Uterus (tissue), 2 donors: ENCODE results near the gene LHX2.

Experiments
- POLR2A ChIP-seq, 2 donors: fragments of 450-650 bp; IDR thresholded peaks; one replicate each; pipeline ENCODE4 v1.6.1; 2016; ENCODE audit warnings: antibody characterized with exemption in 2 of 2, mild to moderate bottlenecking in 1 of 2, moderate library complexity in 1 of 2
- TF ChIP-seq, protein P1 (sequence below), 4 experiments: fragments of 200-600 bp in 2 of 4; fragments of 450-650 bp in 2 of 4; sonication (generic) in 2 of 4; IDR thresholded peaks; one replicate each; pipeline ENCODE4 v1.5.1; 2016 to 2019; ENCODE audit warnings: antibody characterized with exemption in 4 of 4, mild to moderate bottlenecking in 2 of 4, moderate library complexity in 1 of 4

DNA sequence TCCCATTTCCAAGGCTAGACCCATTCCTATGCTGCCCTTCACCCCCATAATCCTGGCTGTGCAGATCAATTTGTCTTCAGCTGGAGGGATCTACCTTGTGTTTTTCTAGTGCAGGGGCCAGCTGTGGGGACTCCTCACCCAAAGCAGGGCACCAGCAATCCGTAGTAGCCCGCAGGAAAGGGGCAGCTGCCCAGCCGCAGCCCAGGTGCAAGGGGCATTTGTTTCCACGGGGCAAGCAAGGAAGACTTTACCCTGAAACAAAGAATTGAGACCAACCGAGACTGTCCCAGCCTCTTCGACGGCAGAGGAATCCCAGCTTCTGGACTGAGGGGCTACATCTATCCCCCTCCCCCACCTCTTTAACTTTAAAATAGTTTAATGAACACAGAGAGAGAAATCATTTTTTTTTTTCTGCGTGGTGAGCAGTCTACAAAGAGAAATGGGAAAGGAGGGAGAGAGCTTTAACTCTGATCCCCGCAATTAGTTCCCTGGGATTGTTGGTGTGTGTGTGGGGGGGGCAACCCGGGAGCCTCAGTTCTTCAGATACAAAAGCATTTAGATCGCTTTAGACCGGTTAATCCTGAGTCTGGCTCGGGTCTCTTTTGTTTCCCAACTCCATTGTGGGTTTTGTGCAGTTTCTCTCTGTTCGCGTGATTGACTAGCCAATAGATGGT, 10.6 kb upstream of the LHX2 start:
- TF ChIP-seq, protein P1, sequence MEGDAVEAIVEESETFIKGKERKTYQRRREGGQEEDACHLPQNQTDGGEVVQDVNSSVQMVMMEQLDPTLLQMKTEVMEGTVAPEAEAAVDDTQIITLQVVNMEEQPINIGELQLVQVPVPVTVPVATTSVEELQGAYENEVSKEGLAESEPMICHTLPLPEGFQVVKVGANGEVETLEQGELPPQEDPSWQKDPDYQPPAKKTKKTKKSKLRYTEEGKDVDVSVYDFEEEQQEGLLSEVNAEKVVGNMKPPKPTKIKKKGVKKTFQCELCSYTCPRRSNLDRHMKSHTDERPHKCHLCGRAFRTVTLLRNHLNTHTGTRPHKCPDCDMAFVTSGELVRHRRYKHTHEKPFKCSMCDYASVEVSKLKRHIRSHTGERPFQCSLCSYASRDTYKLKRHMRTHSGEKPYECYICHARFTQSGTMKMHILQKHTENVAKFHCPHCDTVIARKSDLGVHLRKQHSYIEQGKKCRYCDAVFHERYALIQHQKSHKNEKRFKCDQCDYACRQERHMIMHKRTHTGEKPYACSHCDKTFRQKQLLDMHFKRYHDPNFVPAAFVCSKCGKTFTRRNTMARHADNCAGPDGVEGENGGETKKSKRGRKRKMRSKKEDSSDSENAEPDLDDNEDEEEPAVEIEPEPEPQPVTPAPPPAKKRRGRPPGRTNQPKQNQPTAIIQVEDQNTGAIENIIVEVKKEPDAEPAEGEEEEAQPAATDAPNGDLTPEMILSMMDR (IDR thresholded peaks at IDR 0.05) = no peak
- TF ChIP-seq POLR2A (IDR thresholded peaks at IDR 0.05) = no peak
